Testis (tissue), 3 donors: ENCODE results near the gene BRD4. TPM values are rescaled to one million over a fixed set of nuclear protein-coding genes. Genes with fewer than 3 reads are reported as not detected.

ENCODE experiments used
- DNase-seq: peaks from one replicate; pipeline ENCODE4 v3.0.0-alpha.2; 2019
- H3K27ac ChIP-seq, 2 donors: fragments of 200-600 bp; sonication (generic); one replicate each; pipeline ENCODE4 v1.5.1; 2019
- H3K27me3 ChIP-seq: fragments of 200-600 bp; sonication (generic); one replicate; pipeline ENCODE4 v1.5.1; 2019
- H3K36me3 ChIP-seq: fragments of 200-600 bp; sonication (generic); one replicate; pipeline ENCODE4 v1.5.1; 2017; ENCODE audit warnings: low read depth; ENCODE audit errors: missing control alignments
- H3K4me1 ChIP-seq: fragments of 200-600 bp; sonication (generic); one replicate; pipeline ENCODE4 v1.5.1; 2019
- H3K4me3 ChIP-seq, 2 donors: fragments of 200-600 bp; sonication (generic); one replicate each; pipeline ENCODE4 v1.5.1; 2017 to 2019
- H3K9me3 ChIP-seq: fragments of 200-600 bp; sonication (generic); one replicate; pipeline ENCODE4 v1.5.1; 2017
- POLR2A ChIP-seq: fragments of 450-650 bp; IDR thresholded peaks from one replicate; pipeline ENCODE4 v1.6.1; 2017; ENCODE audit warnings: antibody characterized with exemption, mild to moderate bottlenecking, moderate library complexity
- WGBS, 2 donors: methylation state at CpG; one replicate each; pipeline ENCODE4 v1.1.5; 2018; 5-methylcytosine and 5-hydroxymethylcytosine counted together
- intact Hi-C: fragments of 100-400 bp; cut with DNase I; formaldehyde crosslinking; loops from one replicate; pipeline ENCODE4 v1.15.1; 2023; ENCODE audit warnings: low total_unique reads
- polyA plus RNA-seq: library from polyadenylated mRNA; stranded (reverse); fragments of 350-450 nt; fragmentation: Illumina TruSeq; extraction: RNeasy Lipid Tissue Mini Kit (QIAGEN cat#74804); gene quantifications from one replicate; pipeline ENCODE4 v1.2.3, GENCODE V29; 2014; ENCODE audit warnings: low read depth, low replicate concordance; ENCODE audit not compliant: insufficient read depth
- total RNA-seq, 2 donors: library from RNA; depleted of rRNA; stranded (reverse); fragments of >200 nt; gene quantifications; one replicate each; pipeline ENCODE4 v1.2.3, GENCODE V29; 2016
- TF ChIP-seq, protein P1 (sequence below), 3 experiments: fragments of 450-650 bp in 2 of 3; fragments of 200-600 bp in 1 of 3; sonication (generic) in 1 of 3; IDR thresholded peaks; one replicate each; pipeline ENCODE4 v1.5.1; 2016 to 2019; ENCODE audit warnings: antibody characterized with exemption in 3 of 3, mild to moderate bottlenecking in 2 of 3, moderate library complexity in 1 of 3

BRD4 gene
- total and polyA plus RNA-seq, 3 donors from 2014 or later = 59.2 to 109 (median 106) TPM

GRCh38 chr19:15223649-15224361 lies 108.5 kb downstream of the BRD4 start:
- Histone ChIP-seq H3K27ac (peak overlapping the region in 1 of 2 donors; percentile 58), H3K4me1 (peaks cover 5% of the 10 kb centered on the region), H3K27me3 (no peaks in the 10 kb centered on the region), H3K9me3 (no peaks in the 10 kb centered on the region), H3K36me3 (no peaks in the 10 kb centered on the region), H3K4me3 (peak overlapping the region; percentile 60 to 61)
- no peak for TF ChIP-seq POLR2A
- TF ChIP-seq, protein P1, sequence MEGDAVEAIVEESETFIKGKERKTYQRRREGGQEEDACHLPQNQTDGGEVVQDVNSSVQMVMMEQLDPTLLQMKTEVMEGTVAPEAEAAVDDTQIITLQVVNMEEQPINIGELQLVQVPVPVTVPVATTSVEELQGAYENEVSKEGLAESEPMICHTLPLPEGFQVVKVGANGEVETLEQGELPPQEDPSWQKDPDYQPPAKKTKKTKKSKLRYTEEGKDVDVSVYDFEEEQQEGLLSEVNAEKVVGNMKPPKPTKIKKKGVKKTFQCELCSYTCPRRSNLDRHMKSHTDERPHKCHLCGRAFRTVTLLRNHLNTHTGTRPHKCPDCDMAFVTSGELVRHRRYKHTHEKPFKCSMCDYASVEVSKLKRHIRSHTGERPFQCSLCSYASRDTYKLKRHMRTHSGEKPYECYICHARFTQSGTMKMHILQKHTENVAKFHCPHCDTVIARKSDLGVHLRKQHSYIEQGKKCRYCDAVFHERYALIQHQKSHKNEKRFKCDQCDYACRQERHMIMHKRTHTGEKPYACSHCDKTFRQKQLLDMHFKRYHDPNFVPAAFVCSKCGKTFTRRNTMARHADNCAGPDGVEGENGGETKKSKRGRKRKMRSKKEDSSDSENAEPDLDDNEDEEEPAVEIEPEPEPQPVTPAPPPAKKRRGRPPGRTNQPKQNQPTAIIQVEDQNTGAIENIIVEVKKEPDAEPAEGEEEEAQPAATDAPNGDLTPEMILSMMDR (IDR thresholded peaks at IDR 0.05) = no peak
- intact Hi-C loops = no loop called here
- no peak for DNase-seq
- WGBS, 2 donors = 8 to 11% methylated on average over 30 to 51 of the region's 51 CpGs

DNA sequence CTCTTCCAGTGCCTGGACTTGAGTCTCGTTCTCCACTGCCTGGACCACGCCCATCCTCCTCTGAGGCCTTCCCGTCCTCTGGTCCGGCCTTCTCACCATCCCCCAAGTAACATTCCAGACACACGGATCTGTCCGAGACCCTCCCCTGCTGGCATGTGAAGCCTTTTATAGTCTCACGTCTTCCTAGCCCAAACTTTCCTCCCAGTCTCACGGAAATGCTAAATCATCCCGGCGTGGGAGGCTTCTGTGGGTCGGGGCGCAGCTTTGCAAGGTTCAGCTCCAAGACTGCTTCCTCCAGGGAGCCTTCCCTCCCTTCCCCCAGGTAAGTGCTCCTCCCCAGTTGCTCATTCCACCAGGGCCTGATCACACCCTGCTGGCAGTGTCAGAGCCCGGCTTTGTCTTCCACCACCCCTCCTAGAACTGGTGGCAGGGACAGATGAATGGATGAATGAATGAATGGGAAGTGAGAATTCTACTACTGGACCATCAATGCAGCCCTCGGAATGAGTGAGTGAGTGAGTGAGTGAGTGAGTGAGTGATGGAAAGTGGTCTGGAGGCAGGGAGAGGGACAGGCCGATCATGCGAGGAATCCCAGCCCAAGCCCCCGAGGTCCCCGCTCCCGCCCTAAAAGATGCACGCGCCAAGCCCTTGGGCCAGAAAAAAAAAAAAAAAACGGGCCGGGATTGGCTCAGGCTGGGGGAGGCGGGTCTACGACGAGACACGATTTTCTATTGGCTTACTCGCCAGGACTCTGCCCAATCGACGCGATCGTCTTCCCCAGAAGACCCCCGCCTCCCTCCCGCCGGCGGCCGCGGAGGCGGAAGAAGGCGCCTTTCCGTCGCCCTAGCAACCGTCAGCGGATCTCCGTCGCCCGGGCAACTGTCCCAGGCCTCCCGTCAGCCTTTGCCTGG lies 109.3 kb downstream of the BRD4 start:
- intact Hi-C loops = no loop called here
- peak overlapping the region in 1 of 2 donors; percentile 58 for H3K27ac ChIP-seq
- TF ChIP-seq, protein P1 (IDR thresholded peaks at IDR 0.05) = no peak
- TF ChIP-seq POLR2A = no peak
- no peaks in the 10 kb centered on the region for H3K9me3 ChIP-seq
- peak overlapping the region; percentile 60 to 61 for H3K4me3 ChIP-seq
- DNase-seq = peak; percentile 93
- H3K4me1 ChIP-seq = peaks cover 5% of the 10 kb centered on the region
- H3K27me3 ChIP-seq = no peaks in the 10 kb centered on the region
- no peaks in the 10 kb centered on the region for H3K36me3 ChIP-seq
- WGBS, 2 donors = 1 to 2% methylated on average over 41 to 48 of the region's 48 CpGs

GRCh38 chr19:15220833-15221232 lies 111.5 kb downstream of the BRD4 start:
- no peaks in the 10 kb centered on the region for H3K36me3 ChIP-seq
- TF ChIP-seq POLR2A = no peak
- TF ChIP-seq, protein P1 (IDR thresholded peaks at IDR 0.05) = no peak
- no peaks in the 10 kb centered on the region for H3K9me3 ChIP-seq
- peaks cover 5% of the 10 kb centered on the region for H3K4me1 ChIP-seq
- no peak for DNase-seq
- WGBS, 2 donors = 60 to 72% methylated on average over 6 of the region's 6 CpGs
- H3K27me3 ChIP-seq = no peaks in the 10 kb centered on the region
- H3K4me3 ChIP-seq = no peak overlapping the region
- no peak overlapping the region for H3K27ac ChIP-seq
- intact Hi-C loops = no loop called here

GRCh38 chr19:15218501-15218900 lies 113.8 kb downstream of the BRD4 start:
- peaks cover 5% of the 10 kb centered on the region for H3K4me1 ChIP-seq
- DNase-seq = no peak

More at GRCh38 chr19:15218501-15218900, 113.8 kb downstream of the BRD4 start:
- no peaks in the 10 kb centered on the region for H3K27me3 ChIP-seq
- no peak overlapping the region for H3K4me3 ChIP-seq
- no peaks in the 10 kb centered on the region for H3K9me3 ChIP-seq
- WGBS, 2 donors = 79 to 83% methylated on average over 6 to 7 of the region's 7 CpGs
- intact Hi-C loops = no loop called here
- no peaks in the 10 kb centered on the region for H3K36me3 ChIP-seq
- no peak overlapping the region for H3K27ac ChIP-seq
- TF ChIP-seq, protein P1 (IDR thresholded peaks at IDR 0.05) = no peak
